ENCODE results near the gene PNKP.

DNA sequence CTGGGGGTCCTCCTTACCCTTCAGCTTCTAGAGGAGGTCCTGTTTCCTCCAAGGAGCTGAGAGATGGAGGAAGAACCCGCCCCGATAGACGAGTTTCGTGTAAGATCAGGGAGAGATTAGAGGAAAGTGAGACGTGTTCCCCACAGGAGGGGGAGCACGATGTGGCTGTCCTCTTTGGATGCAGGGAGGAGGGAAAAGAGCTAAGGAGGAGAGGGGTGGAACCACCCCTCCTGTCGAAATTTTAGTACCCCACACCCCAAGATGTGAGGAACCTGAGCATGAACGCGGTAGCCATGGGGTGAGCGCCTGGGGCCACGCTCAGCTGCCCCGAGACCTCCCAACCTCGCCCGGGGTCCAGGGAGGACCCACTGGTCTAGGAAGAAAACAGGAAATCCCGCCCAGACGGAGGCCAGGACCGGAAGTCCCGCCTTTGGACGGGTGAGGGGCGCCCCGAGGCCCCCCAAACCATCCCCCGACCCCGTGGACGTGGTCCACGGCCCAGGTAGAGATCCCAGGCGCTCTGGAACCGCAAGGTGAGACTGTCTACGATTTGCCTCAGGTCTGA, 8.6 kb upstream of the PNKP start:
- TF ChIP-seq ISL1 (CRISPR knock-in tag; IDR thresholded peaks at IDR 0.05) (no peak), ZFP30 (CRISPR knock-in tag; IDR thresholded peaks at IDR 0.05) (no peak), ARNTL (CRISPR knock-in tag; IDR thresholded peaks at IDR 0.05; ENCODE audit: borderline replicate concordance, low read depth) (no peak), BACH2 (CRISPR knock-in tag; IDR thresholded peaks at IDR 0.05; ENCODE audit: borderline replicate concordance) (no peak), RARB (CRISPR knock-in tag; IDR thresholded peaks at IDR 0.05) (no peak), ESRRG (CRISPR knock-in tag; IDR thresholded peaks at IDR 0.05) (no peak), SNAI2 (CRISPR knock-in tag; IDR thresholded peaks at IDR 0.05) (no peak), ZNF565 (CRISPR knock-in tag; conservative IDR thresholded peaks at IDR 0.05; ENCODE audit: low read depth) (no peak), ZC3H10 (CRISPR knock-in tag; IDR thresholded peaks at IDR 0.05) (no peak), TOX (CRISPR knock-in tag; IDR thresholded peaks at IDR 0.05; ENCODE audit: borderline replicate concordance) (no peak)
- TF ChIP-seq, protein P1, sequence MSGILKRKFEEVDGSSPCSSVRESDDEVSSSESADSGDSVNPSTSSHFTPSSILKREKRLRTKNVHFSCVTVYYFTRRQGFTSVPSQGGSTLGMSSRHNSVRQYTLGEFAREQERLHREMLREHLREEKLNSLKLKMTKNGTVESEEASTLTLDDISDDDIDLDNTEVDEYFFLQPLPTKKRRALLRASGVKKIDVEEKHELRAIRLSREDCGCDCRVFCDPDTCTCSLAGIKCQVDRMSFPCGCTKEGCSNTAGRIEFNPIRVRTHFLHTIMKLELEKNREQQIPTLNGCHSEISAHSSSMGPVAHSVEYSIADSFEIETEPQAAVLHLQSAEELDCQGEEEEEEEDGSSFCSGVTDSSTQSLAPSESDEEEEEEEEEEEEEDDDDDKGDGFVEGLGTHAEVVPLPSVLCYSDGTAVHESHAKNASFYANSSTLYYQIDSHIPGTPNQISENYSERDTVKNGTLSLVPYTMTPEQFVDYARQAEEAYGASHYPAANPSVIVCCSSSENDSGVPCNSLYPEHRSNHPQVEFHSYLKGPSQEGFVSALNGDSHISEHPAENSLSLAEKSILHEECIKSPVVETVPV (CRISPR knock-in tag; IDR thresholded peaks at IDR 0.05), result no peak
- TF ChIP-seq, protein P2, sequence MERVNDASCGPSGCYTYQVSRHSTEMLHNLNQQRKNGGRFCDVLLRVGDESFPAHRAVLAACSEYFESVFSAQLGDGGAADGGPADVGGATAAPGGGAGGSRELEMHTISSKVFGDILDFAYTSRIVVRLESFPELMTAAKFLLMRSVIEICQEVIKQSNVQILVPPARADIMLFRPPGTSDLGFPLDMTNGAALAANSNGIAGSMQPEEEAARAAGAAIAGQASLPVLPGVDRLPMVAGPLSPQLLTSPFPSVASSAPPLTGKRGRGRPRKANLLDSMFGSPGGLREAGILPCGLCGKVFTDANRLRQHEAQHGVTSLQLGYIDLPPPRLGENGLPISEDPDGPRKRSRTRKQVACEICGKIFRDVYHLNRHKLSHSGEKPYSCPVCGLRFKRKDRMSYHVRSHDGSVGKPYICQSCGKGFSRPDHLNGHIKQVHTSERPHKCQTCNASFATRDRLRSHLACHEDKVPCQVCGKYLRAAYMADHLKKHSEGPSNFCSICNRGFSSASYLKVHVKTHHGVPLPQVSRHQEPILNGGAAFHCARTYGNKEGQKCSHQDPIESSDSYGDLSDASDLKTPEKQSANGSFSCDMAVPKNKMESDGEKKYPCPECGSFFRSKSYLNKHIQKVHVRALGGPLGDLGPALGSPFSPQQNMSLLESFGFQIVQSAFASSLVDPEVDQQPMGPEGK (CRISPR knock-in tag; IDR thresholded peaks at IDR 0.05; ENCODE audit: borderline replicate concordance), result no peak
- TF ChIP-seq, protein P3, sequence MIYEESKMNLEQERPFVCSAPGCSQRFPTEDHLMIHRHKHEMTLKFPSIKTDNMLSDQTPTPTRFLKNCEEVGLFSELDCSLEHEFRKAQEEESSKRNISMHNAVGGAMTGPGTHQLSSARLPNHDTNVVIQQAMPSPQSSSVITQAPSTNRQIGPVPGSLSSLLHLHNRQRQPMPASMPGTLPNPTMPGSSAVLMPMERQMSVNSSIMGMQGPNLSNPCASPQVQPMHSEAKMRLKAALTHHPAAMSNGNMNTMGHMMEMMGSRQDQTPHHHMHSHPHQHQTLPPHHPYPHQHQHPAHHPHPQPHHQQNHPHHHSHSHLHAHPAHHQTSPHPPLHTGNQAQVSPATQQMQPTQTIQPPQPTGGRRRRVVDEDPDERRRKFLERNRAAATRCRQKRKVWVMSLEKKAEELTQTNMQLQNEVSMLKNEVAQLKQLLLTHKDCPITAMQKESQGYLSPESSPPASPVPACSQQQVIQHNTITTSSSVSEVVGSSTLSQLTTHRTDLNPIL (CRISPR knock-in tag; IDR thresholded peaks at IDR 0.05; ENCODE audit: low read depth), result no peak
- TF ChIP-seq, protein P4, sequence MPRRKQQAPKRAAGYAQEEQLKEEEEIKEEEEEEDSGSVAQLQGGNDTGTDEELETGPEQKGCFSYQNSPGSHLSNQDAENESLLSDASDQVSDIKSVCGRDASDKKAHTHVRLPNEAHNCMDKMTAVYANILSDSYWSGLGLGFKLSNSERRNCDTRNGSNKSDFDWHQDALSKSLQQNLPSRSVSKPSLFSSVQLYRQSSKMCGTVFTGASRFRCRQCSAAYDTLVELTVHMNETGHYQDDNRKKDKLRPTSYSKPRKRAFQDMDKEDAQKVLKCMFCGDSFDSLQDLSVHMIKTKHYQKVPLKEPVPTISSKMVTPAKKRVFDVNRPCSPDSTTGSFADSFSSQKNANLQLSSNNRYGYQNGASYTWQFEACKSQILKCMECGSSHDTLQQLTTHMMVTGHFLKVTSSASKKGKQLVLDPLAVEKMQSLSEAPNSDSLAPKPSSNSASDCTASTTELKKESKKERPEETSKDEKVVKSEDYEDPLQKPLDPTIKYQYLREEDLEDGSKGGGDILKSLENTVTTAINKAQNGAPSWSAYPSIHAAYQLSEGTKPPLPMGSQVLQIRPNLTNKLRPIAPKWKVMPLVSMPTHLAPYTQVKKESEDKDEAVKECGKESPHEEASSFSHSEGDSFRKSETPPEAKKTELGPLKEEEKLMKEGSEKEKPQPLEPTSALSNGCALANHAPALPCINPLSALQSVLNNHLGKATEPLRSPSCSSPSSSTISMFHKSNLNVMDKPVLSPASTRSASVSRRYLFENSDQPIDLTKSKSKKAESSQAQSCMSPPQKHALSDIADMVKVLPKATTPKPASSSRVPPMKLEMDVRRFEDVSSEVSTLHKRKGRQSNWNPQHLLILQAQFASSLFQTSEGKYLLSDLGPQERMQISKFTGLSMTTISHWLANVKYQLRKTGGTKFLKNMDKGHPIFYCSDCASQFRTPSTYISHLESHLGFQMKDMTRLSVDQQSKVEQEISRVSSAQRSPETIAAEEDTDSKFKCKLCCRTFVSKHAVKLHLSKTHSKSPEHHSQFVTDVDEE (CRISPR knock-in tag; IDR thresholded peaks at IDR 0.05), result no peak

Measured in SK-N-SH treated with all-trans-retinoic acid at 6 μM for 48 hours (cell line).